ENCODE results near the gene ATP6V1A.

GRCh38 chr3:113741086-113741485, 5.7 kb upstream of the ATP6V1A start:
- TF ChIP-seq CTCF (IDR thresholded peaks at IDR 0.05; ENCODE audit: borderline replicate concordance, extremely low read depth, low read length, poor library complexity, severe bottlenecking) (no peak), EZH2 (IDR thresholded peaks at IDR 0.05; ENCODE audit: borderline replicate concordance, low read depth, low read length, severe bottlenecking) (no peak)

Measured in DND-41 (cell line).